HG02852 (cell line): ENCODE measurements around the gene GET3.

Experiments
- ATAC-seq: cut with Tn5 transposase; IDR thresholded peaks from one replicate; pipeline ENCODE4 v1.9.1; 2021; ENCODE audit warnings: mild to moderate bottlenecking, moderate library complexity; ENCODE audit not compliant: unreplicated experiment

GET3 gene

DNA sequence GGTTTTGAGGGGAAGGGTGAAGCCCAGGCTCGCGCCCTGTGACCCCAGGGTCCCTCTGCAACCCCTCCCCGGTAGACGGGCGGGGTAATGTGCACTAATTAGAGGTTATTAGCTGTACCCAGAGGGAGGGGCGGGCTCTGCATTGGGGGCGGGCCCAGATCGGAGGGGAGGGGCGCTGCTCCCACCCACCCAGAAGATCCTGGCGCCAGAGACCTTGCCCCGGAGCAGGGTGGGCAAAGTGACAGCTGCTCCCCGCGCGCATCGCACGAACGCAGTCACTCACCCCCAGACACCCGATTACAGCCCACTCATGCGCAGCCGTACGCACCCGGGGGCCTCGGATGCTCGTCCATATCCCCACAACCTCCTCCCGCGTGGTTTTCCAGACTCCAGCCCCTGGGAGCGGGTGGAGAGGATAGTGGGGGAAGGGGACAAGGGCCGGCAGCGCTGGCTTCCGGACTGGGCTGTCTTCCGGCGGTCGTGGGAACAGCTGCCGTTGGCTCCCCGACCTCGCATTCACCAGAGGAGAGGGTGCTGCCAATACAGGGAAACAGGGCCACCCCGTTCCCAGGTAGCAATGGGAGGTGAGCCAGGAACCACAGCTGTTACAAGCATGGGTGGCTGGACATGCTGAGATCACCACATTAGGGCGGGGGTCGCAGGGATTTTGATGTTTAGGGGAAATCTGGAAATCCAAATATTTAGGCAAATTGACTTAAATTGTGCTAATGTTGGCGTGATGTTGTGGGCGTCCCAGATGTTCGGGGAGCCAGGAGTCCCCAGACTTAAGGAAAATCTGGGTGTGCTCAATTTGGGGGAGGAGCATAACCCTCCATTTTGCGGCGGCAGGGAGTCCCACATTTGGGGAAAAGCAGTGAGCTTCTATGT is 41.0 kb downstream of the GET3 start:
- ATAC-seq = no peak

DNA sequence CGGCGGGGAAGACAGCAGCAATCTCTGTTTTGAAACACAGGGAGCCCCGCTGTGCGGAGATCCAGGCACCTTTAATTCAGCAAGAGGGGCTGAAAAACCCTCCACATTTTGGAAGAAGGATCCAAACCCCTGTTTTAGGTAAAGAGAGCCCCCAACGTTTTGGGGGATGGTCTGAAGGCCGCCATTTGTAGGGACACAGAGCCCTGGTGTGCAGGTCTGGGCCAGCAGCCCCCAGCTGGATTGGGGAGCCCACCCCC is 41.5 kb downstream of the GET3 start:
- ATAC-seq = no peak

DNA sequence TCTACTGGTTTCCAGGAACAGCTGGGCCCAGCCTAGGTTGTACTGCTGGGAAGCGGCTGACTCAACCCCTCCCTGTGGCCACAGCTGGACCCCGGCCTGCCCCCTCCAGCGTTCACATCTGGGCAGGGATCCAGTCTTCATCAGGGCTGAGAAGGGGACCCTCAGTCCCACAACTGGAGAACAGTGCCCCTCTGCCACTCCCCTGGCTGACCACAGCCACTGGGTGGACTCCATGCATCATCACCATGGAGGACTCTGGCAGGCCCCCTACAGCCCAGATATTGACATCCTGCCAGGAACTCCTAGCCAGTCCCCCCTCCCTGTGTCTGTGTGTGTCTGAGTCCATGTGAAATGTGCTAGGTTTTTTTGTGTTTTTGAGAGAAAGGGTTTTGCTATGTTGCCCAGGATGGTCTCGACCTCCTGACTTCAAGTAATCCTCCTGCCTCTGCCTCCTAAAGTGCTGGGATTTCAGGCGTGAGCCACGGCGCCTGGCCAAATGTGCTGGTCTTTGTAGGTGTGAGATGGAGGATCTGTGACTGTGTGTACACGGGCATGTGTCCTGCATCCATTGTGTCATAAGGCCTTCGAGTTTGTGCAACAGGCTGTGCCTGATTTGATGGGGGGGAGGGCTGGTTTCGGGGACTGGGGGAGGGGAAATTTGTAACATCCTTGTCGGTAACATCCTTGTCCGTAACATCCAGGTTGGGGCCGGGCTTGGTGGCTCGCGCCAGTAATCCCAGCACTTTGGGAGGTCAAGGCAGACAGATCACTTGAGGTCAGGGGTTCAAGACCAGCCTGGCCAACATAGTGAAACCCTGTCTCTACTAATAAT is 42.1 kb downstream of the GET3 start:
- no peak for ATAC-seq

DNA sequence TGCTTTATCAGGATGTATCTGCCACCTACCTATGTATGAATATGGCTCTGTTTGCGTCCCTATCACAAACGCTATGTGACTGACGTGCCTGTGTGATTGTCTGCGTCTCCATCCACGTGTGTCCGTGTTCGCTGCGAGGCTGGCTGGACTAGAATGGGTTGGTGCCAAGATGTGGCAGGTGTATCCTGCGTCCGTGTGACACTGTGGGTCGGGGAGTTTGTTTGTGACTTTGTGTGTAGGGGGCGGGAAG is 44.8 kb downstream of the GET3 start:
- no peak for ATAC-seq

DNA sequence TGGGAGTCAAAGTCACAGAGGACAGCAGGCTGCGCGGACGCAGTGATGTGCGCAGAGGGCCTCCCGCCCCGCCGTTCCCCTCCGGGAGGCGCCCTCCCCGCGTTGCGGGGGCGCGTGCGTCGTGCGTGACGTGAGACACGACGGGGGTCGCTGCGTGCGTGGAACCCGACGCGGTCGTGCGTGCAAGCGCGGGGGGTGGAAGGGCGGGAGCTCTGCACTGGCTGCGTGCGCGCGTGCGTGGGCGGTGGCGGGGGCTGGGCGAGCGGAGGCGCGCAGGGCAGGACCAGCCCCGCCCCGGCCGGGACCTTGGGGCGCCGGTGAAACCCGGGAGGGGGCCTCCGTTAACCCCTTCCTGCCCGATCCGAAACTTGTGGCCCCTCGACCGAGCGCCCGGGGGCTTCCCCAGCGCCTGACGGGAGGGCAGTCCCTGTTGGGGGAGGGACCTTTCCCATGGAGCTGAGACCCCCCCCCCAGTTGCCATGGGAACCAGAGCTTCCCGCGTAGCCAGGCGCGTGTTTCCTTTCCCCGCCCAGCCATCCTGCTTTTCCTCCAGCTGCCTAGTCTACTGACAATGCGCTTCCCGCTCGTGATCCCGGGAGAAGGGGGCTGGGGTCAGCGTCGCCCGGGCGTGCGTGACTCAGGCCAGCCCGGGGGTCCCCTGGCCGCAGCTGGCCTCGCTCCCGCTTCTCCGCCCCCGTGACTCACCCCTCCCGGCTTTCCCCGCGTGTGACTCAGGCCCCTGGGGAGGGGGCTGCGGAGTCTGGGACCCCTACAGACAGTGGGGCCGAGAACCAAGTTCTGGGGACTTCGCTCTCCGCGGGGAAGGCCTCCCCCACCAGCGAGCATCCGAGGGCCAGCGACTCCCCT is 45.4 kb downstream of the GET3 start:
- peak; percentile 42 for ATAC-seq

DNA sequence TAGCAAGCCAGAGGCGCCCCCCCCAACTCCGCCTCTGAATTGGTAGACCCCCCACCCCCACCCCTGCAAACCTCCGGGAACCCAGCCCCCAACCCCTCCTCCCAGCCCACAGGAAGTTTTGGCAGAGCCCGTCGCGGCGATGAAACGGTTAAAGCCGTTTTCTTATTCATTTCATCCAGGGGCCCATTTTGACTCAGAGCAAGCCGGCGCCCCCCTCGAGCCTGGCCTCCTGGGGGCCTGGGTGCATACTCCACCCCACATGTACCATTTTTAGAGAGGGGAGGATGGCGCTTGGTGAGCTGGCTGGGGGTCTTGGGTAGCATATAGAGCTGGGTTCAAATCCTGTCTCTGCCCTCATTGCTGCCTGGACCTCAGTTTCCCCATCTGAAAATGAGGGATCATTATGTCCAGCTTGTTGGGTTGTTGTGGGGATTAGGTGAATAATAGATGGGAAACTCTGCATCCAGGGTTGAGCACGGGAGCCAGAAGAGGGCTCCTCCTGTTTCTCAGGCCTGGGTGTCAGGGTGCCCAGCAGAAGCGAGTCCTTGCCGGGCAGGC is 46.1 kb downstream of the GET3 start:
- ATAC-seq = no peak

DNA sequence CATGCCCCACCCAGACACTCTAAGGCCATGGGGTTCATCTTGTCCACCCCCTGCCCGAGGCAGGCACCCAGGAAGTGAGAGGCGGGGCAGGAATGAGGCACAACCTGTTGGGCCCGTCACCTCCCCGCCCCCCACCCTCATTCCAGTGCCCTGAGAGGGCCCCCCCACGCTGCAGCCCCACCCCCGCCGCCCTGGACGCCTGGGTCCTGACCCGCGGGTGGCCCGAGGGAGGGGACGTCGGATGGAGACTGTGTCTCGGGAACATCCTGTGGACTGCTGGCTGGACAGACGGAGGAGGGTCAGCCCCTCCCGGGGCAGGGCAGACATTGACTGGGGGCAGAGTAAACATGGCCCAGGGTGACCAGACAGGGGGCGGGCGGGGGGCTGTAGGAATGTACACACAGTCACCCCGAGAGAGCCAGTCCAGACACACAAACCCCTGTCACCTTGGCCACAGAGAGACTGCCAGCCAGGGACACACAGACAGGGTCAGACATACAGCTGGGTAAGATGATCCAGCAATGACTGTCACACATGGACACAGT is 46.6 kb downstream of the GET3 start:
- no peak for ATAC-seq

DNA sequence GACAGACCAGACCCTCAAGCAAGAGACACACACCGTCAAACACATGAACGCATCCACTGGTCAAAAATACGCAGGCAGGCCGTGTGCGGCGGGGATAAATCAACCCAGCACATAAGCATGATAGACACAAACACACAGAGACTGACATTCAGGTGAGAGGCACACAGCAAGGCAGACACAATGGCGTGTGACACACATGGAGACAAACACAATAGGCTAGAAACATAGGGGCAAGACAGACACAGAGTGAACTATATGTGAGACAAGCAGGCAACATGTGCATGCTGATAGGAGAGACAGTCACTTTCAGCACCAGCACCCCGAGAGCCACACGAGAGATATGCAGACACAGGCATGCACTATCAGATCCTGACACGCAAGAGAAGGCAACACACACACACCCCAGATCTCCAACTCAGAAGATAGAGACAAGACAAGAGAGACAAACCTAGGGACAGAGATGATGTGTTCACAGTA is 47.1 kb downstream of the GET3 start:
- no peak for ATAC-seq

DNA sequence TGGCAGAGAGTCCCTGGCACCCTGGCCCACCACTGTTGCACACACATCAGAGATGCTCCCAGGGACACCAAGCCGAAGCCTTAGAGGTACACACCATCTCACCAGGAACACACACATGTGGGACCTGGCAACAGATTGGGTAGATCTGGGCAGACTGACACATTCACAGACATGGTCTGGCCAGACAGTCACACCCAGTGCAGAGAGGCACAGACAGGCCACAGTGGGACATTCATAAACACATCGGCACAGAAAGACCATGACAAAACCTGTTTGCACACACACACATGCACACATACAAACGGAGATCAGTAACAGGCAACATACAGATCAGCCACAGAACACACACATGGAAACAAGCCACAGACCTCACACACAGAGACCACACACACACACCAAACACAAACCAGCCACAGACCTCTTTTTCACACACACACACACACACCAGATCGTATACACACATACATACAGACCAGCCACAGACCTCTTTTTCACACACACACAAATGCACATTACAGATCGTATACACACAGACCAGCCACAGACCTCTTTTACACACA is 47.7 kb downstream of the GET3 start:
- no peak for ATAC-seq

DNA sequence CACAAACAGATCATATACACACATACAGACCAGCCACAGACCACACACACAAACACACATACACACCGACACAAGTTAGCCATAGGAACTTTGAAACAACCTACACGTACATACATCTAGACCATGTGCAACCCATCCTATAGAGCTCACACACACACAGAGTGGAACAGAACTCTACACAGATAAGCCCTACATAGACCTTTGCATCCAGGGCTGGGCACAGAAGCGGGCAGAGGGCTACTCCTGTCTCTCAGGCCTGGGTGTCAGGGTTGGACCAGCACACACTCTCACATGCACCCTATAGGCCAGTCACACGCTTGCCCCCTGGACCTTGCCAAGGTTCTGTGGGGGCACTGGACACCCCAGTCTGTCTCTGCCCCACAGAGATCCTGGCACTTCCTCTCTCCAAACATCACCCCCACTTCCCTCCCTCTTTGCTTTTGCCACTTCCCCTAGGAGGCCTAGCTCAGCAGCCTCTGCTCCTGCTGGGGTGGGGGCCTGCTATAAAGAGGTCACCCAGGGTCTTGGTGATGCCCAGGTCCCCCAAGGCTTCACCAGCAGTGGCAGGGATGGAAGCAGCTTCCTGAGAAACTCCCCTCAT is 48.2 kb downstream of the GET3 start:
- ATAC-seq = no peak

DNA sequence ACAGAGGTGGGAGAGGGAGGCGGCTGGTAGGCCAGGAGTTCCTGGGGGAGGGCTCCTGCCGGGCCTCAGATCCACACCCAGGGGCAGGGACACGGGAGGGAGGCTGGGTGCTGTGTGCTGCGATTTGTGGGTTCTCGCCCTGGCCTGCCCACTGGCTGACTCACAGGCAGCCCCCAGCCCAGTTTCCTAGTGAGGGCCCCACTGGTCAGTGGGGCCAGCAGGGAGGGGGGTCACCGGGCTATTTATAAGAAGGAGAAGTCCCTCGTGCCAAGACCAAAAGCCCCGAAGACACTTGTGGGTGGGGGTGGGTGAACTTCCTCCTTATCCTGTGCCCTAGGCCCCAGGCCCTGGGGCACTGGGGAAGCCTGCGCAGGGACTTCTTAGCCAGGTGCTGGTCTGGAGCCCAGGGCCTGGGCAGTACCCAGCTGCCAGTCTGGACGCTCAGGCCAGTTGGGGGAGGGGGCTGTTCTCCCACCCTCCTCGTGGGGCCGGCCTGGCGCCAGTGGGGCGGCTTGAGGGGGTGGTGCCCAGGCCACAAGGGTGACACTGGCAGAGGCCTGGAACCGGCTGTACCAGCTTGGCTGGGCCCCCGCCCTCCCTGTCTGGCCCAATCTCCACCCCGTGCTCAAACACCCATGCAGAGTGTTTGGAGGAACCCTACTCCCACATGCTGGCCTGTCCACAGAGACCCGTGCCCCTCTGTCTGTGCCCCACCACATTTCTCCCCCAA is 49.0 kb downstream of the GET3 start:
- ATAC-seq = no peak

DNA sequence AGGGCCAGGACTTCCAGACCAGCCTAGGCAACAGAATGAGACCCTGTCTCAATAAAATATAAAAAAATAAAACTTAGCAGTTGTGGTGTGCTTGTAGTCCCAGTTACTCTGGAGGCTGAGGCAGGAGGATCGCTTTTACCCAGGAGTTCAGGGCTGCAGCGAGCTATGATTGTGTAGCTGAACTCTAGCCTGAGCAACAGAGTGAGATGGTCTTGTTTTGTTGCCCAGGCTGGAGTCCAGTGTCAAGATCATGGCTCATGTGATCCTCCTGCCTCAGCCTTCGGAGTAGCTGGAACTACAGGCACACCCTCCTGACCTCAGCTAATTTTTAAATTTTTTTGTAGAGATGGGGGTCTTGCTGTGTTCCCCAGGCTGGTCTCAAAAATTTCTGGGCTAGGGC is 49.7 kb downstream of the GET3 start:
- ATAC-seq = no peak

DNA sequence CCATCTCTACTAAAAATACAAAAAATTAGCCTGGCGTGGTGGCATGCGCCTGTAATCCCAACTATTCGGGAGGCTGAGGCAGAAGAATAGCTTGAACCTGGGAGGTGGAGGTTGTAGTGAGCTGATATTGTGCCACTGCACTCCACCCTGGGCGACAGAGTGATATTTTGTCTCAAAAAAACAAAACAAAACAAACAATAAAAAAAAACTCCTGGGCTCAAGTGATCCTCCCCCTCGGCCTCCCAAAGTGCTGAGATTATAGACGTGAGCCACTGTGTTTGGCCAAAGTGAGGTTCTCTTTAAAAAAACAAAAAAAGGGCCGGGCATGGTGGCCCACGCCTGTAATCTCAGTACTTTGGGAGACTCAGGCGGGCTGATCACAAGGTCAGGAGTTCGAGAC is 50.2 kb downstream of the GET3 start:
- no peak for ATAC-seq

DNA sequence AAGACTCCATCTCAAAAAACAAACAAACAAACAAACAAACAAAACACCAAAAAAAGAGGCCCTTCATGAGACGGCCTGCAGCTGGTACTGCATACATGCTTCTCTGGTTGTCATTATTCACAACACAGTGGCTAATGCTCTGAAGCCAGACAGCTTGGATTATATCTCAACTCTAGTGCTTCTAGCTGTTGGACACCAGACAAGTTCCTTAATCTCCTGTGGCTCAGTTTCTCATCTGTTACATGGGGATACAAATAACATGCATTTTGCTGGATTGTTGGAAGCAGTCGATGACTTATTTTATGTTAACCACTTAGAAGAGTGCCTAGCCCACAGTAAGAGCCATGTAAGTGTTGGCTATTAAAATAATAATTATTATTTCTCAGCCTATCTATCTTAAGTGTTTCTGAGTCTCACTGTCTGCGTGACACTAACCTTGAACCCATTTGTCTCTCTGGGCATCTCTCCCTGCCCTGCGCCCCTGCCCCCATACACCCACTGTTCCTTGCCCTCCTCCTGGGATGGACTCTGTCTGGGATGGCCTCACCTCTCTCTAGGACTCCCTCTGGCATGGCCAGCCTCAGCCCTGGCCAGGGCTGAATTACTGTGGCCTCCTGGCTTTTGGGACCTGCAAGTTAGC is 50.9 kb downstream of the GET3 start:
- no peak for ATAC-seq

DNA sequence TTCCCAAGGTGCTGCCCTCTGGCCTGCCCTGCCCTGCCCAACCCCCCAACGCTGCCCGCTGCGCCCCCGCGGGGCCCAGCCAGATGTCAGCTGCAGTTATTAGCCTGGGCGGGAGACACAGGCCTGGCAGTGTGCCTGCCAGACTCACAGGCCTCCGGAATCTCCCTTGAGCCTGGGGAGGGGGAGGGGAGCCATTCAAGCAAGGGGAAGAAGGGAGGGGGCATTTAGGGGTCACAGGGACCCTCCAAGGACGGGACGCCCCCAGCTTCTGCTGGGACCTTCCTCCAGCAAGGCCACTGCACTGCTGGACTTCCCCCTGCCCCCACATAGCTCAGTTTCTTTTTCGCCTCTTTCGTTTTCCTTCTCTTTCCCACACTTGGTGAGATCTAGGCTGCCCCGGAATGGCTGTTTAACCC is 51.4 kb downstream of the GET3 start:
- no peak for ATAC-seq

DNA sequence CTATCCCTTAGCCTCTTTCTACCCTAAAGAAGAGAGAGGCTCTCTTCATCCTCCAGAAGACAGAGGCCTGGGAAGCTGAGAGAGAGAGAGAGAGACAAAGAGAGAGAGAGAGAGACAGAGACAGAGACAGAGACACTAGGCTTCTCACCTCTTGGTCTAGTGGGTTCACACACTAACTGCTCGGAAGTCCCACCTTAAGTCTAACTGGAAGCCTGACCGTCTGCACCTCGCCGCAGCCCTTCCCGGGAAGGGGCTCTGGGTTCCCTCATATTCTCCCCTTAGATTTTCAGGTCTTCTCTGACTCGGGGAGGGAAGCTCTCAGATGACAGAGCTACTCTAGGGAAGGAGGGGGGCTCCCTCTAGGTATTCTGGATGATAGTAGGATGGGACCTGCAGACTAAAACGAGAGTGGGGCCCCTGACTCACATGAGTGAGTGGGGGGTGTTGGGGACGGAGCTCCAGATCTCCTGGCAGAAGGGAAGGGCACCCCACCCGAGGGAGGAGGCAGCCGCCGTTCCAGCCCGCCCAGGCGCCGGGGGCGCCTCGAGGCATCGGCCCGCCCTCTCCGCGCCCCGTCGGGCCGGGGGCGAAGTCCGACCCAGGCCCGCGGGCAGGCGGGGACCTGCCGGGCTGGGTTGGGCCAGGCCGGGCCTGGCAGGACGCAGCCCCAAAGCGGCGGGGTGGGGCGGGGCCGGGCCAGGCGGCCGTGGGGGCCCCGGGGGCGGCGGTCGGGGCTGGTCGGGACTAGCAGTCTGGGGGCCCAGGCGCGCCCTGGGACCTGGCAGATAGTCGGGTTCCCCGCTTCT is 52.0 kb downstream of the GET3 start:
- ATAC-seq = no peak

DNA sequence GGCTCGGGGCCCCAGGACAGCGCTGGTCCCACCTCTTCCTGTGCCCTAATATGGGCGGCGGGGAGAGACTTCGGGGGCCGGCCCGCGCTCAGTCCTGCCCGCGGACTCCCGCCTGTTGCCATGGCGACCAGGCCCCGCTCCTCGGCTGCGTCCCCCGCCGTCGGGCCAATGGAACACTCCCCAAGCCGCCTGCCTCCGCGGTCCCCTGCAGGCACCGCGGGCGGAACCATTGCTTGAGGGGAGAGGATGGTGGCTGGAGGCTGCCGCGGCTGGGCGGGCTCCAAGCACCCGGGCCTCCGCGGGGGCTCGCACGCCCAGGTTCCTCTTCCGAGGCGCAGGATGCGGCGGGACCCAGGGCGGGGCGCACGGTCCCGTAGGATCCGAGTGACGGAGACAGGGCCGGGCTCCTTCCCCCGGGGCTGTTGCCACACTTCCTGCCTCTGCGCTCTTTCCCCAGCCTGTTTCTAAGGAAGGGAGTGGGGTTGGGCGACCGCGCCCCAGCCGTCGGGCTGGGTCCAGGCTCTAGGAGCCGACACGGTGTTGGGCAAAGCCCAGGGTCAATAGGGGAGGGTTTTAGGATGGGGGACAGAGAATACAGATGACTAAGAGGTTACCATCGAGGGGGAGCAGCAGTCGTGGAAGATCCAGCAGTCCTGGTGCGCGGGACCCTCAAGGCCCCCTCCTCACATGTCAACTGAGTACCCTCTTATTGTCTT is 52.8 kb downstream of the GET3 start:
- peak; percentile 37 for ATAC-seq
